WTC11 (cell line): Measurements from ENCODE around the gene BRICD5. TPM values are rescaled to one million over a fixed set of nuclear protein-coding genes. Genes with fewer than 3 reads are reported as not detected.

Experiments
- CBFB ChIP-seq: sonication (generic); formaldehyde crosslinking; IDR thresholded peaks from 2 replicates; pipeline ENCODE4 v1.8.1; 2022; ENCODE audit warnings: mild to moderate bottlenecking, low read depth, missing genetic modification reagents
- ETV6 ChIP-seq: sonication (generic); formaldehyde crosslinking; IDR thresholded peaks from 2 replicates; pipeline ENCODE4 v1.8.1; 2022; ENCODE audit warnings: mild to moderate bottlenecking, missing genetic modification reagents
- MYBL2 ChIP-seq: sonication (generic); formaldehyde crosslinking; IDR thresholded peaks from 2 replicates; pipeline ENCODE4 v1.8.1; 2023; ENCODE audit warnings: mild to moderate bottlenecking, moderate library complexity, missing genetic modification reagents
- NR2C2 ChIP-seq: sonication (generic); formaldehyde crosslinking; IDR thresholded peaks from 2 replicates; pipeline ENCODE4 v1.8.0; 2022; ENCODE audit warnings: mild to moderate bottlenecking, missing genetic modification reagents
- OVOL2 ChIP-seq: fragments of 250-450 bp; sonication (Bioruptor Pico); IDR thresholded peaks from 2 replicates; pipeline ENCODE4 v1.9.0; 2021; ENCODE audit warnings: mild to moderate bottlenecking, borderline replicate concordance
- RELA ChIP-seq: sonication (generic); formaldehyde crosslinking; IDR thresholded peaks from 2 replicates; pipeline ENCODE4 v1.8.1; 2022; ENCODE audit warnings: missing genetic modification reagents, mild to moderate bottlenecking, borderline replicate concordance
- SOX15 ChIP-seq: fragments of 250-450 bp; sonication (Bioruptor Pico); IDR thresholded peaks from 2 replicates; pipeline ENCODE4 v1.9.0; 2021; ENCODE audit warnings: mild to moderate bottlenecking
- ZNF232 ChIP-seq: sonication (generic); formaldehyde crosslinking; IDR thresholded peaks from 2 replicates; pipeline ENCODE4 v1.8.0; 2022; ENCODE audit warnings: mild to moderate bottlenecking, missing genetic modification reagents
- ZNF423 ChIP-seq: fragments of 250-450 bp; sonication (Bioruptor Pico); IDR thresholded peaks from 2 replicates; pipeline ENCODE4 v2.1.2; 2022; ENCODE audit warnings: mild to moderate bottlenecking, moderate library complexity
- total RNA-seq: library from RNA; stranded (reverse); gene quantifications from 3 replicates; pipeline ENCODE4 v1.2.3, GENCODE V29; 2021
- TF ChIP-seq, protein P1 (sequence below): sonication (generic); formaldehyde crosslinking; IDR thresholded peaks from 2 replicates; pipeline ENCODE4 v1.8.1; 2022; ENCODE audit warnings: mild to moderate bottlenecking, moderate library complexity, missing genetic modification reagents
- TF ChIP-seq, protein P2 (sequence below): fragments of 200-600 bp; IDR thresholded peaks from 2 replicates; pipeline ENCODE4 v1.8.0; 2022; ENCODE audit warnings: antibody characterized with exemption
- TF ChIP-seq, protein P3 (sequence below): sonication (generic); formaldehyde crosslinking; IDR thresholded peaks from 2 replicates; pipeline ENCODE4 v1.8.0; 2022; ENCODE audit warnings: mild to moderate bottlenecking, missing genetic modification reagents
- TF ChIP-seq, protein P4 (sequence below): sonication (generic); formaldehyde crosslinking; IDR thresholded peaks from 2 replicates; pipeline ENCODE4 v1.8.1; 2023; ENCODE audit warnings: mild to moderate bottlenecking, missing genetic modification reagents
- TF ChIP-seq, protein P5 (sequence below): sonication (generic); formaldehyde crosslinking; IDR thresholded peaks from 2 replicates; pipeline ENCODE4 v1.8.0; 2023; ENCODE audit warnings: missing genetic modification reagents, mild to moderate bottlenecking, borderline replicate concordance
- TF ChIP-seq, protein P6 (sequence below): fragments of 250-450 bp; sonication (Bioruptor Pico); IDR thresholded peaks from 2 replicates; pipeline ENCODE4 v2.1.2; 2022; ENCODE audit warnings: mild to moderate bottlenecking, moderate library complexity

BRICD5 gene
- total RNA-seq, 1 experiment from 2014 or later: 13.6 TPM

DNA sequence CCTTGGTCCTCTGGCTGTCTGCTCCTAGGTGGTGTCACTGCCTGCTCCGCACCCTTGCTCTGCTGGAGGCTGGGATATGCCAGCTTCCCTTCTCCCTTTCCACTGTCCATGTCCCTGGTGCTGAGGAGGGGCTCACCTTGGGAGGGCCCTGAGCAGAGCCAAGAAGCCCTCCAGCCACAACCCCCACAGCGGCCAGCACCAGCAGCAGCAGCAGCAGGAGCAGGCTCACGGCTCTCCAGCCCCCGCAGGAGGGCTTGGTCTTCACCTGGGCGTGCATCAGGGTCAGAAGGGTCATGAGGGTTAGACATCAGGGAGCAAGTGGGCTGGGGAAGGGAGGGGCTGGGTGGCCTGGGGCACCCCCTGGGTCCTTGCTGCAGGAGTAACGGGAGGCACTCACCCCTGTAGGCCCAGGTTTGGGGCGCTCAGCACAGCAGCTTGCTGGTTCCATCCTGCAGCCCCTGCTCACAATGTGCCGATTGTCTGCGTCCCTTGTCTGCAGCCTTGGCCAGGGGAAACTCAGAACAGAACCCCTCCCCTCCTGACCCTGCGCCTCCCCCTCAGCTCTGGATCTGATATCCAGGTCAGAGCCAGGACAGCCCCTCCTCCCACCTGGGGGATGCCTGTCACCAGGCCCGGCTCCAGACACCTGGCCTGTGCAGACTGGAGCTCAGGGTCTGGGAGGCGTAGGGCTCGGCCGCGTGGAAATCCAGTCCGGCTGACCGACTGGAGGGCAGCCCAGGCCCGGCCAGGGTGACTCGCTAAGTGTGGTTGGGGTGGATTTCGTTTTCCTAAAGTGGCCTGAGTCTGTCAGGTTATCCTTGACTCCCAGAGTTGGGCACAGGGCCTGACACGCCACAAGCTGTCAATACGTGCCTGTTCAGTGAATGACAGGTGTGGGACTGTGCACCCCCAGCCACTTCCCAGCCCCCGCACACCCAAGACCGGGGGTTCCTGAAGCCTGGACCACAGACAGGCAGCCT is at the start of gene BRICD5 (continued):
- TF ChIP-seq, protein P1, sequence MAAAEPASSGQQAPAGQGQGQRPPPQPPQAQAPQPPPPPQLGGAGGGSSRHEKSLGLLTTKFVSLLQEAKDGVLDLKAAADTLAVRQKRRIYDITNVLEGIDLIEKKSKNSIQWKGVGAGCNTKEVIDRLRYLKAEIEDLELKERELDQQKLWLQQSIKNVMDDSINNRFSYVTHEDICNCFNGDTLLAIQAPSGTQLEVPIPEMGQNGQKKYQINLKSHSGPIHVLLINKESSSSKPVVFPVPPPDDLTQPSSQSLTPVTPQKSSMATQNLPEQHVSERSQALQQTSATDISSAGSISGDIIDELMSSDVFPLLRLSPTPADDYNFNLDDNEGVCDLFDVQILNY: peak; percentile 24; the same call in 1 of the 2 replicates
- TF ChIP-seq, protein P2, sequence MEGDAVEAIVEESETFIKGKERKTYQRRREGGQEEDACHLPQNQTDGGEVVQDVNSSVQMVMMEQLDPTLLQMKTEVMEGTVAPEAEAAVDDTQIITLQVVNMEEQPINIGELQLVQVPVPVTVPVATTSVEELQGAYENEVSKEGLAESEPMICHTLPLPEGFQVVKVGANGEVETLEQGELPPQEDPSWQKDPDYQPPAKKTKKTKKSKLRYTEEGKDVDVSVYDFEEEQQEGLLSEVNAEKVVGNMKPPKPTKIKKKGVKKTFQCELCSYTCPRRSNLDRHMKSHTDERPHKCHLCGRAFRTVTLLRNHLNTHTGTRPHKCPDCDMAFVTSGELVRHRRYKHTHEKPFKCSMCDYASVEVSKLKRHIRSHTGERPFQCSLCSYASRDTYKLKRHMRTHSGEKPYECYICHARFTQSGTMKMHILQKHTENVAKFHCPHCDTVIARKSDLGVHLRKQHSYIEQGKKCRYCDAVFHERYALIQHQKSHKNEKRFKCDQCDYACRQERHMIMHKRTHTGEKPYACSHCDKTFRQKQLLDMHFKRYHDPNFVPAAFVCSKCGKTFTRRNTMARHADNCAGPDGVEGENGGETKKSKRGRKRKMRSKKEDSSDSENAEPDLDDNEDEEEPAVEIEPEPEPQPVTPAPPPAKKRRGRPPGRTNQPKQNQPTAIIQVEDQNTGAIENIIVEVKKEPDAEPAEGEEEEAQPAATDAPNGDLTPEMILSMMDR: no peak
- TF ChIP-seq MYBL2 (CRISPR knock-in tag) (0 out of 2 replicates have a peak, but pooled peaks have one; percentile 40), CBFB (CRISPR knock-in tag) (no peak), ZNF232 (CRISPR knock-in tag) (peak; percentile 82), ZNF423 (no peak), OVOL2 (no peak), RELA (CRISPR knock-in tag) (no peak), SOX15 (CRISPR knock-in tag) (no peak), NR2C2 (no peak), ETV6 (no peak)
- TF ChIP-seq, protein P3, sequence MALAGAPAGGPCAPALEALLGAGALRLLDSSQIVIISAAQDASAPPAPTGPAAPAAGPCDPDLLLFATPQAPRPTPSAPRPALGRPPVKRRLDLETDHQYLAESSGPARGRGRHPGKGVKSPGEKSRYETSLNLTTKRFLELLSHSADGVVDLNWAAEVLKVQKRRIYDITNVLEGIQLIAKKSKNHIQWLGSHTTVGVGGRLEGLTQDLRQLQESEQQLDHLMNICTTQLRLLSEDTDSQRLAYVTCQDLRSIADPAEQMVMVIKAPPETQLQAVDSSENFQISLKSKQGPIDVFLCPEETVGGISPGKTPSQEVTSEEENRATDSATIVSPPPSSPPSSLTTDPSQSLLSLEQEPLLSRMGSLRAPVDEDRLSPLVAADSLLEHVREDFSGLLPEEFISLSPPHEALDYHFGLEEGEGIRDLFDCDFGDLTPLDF: no peak
- TF ChIP-seq, protein P4, sequence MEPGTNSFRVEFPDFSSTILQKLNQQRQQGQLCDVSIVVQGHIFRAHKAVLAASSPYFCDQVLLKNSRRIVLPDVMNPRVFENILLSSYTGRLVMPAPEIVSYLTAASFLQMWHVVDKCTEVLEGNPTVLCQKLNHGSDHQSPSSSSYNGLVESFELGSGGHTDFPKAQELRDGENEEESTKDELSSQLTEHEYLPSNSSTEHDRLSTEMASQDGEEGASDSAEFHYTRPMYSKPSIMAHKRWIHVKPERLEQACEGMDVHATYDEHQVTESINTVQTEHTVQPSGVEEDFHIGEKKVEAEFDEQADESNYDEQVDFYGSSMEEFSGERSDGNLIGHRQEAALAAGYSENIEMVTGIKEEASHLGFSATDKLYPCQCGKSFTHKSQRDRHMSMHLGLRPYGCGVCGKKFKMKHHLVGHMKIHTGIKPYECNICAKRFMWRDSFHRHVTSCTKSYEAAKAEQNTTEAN: peak; percentile 48; the same call in 1 of the 2 replicates
- TF ChIP-seq, protein P5, sequence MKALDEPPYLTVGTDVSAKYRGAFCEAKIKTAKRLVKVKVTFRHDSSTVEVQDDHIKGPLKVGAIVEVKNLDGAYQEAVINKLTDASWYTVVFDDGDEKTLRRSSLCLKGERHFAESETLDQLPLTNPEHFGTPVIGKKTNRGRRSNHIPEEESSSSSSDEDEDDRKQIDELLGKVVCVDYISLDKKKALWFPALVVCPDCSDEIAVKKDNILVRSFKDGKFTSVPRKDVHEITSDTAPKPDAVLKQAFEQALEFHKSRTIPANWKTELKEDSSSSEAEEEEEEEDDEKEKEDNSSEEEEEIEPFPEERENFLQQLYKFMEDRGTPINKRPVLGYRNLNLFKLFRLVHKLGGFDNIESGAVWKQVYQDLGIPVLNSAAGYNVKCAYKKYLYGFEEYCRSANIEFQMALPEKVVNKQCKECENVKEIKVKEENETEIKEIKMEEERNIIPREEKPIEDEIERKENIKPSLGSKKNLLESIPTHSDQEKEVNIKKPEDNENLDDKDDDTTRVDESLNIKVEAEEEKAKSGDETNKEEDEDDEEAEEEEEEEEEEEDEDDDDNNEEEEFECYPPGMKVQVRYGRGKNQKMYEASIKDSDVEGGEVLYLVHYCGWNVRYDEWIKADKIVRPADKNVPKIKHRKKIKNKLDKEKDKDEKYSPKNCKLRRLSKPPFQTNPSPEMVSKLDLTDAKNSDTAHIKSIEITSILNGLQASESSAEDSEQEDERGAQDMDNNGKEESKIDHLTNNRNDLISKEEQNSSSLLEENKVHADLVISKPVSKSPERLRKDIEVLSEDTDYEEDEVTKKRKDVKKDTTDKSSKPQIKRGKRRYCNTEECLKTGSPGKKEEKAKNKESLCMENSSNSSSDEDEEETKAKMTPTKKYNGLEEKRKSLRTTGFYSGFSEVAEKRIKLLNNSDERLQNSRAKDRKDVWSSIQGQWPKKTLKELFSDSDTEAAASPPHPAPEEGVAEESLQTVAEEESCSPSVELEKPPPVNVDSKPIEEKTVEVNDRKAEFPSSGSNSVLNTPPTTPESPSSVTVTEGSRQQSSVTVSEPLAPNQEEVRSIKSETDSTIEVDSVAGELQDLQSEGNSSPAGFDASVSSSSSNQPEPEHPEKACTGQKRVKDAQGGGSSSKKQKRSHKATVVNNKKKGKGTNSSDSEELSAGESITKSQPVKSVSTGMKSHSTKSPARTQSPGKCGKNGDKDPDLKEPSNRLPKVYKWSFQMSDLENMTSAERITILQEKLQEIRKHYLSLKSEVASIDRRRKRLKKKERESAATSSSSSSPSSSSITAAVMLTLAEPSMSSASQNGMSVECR (CRISPR knock-in tag): peak; percentile 67; the same call in 1 of the 2 replicates
- TF ChIP-seq, protein P6, sequence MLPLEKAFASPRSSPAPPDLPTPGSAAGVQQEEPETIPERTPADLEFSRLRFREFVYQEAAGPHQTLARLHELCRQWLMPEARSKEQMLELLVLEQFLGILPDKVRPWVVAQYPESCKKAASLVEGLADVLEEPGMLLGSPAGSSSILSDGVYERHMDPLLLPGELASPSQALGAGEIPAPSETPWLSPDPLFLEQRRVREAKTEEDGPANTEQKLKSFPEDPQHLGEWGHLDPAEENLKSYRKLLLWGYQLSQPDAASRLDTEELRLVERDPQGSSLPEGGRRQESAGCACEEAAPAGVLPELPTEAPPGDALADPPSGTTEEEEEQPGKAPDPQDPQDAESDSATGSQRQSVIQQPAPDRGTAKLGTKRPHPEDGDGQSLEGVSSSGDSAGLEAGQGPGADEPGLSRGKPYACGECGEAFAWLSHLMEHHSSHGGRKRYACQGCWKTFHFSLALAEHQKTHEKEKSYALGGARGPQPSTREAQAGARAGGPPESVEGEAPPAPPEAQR (CRISPR knock-in tag): no peak
